Measurements from ENCODE around the gene HHIPL1. TPM values are rescaled to one million over a fixed set of nuclear protein-coding genes. Genes with fewer than 3 reads are reported as not detected.
A peak's percentile ranks its signal among the peaks of the same experiment; 100 is the strongest.

The HHIPL1 gene
- total RNA-seq, 1 donor from 2014 or later: 5.9 TPM

- Histone ChIP-seq H3K36me3 (no peaks in the 10 kb centered on the region), H3K27ac (no peak overlapping the region), H3K9me3 (no peaks in the 10 kb centered on the region), H3K4me3 (no peak overlapping the region), H3K27me3 (no peaks in the 10 kb centered on the region), H3K4me1 (no peaks in the 10 kb centered on the region)
- DNase-seq (ENCODE audit: extremely low spot score in 2 of 2): peak in 1 of 2 donors; percentile 95
- no peak for TF ChIP-seq CTCF (IDR thresholded peaks at IDR 0.05)
- TF ChIP-seq POLR2AphosphoS5 (IDR thresholded peaks at IDR 0.05; ENCODE audit: insufficient read depth in 1 of 2, low read depth in 1 of 2): no peak
- TF ChIP-seq POLR2A (IDR thresholded peaks at IDR 0.05): no peak
- intact Hi-C loops (cut with DNase I): no loop called here
Measured at GRCh38 chr14:99717682-99718013, 72.7 kb downstream of the HHIPL1 start.

- no peaks in the 10 kb centered on the region for H3K4me1 ChIP-seq
- no peaks in the 10 kb centered on the region for H3K9me3 ChIP-seq
- H3K36me3 ChIP-seq: no peaks in the 10 kb centered on the region
- H3K27ac ChIP-seq: no peak overlapping the region
- intact Hi-C loops (cut with DNase I): no loop called here
- H3K27me3 ChIP-seq: no peaks in the 10 kb centered on the region
- no peak for TF ChIP-seq CTCF (IDR thresholded peaks at IDR 0.05)
- TF ChIP-seq POLR2A (IDR thresholded peaks at IDR 0.05): no peak
- TF ChIP-seq POLR2AphosphoS5 (IDR thresholded peaks at IDR 0.05; ENCODE audit: insufficient read depth in 1 of 2, low read depth in 1 of 2): no peak
- DNase-seq (ENCODE audit: extremely low spot score in 2 of 2): peak in 1 of 2 donors; percentile 77
- no peak overlapping the region for H3K4me3 ChIP-seq
Measured at GRCh38 chr14:99718031-99718810, 73.3 kb downstream of the HHIPL1 start.

GRCh38 chr14:99718811-99719192 is 73.9 kb downstream of the HHIPL1 start:
- Histone ChIP-seq H3K36me3 (no peaks in the 10 kb centered on the region), H3K4me1 (no peaks in the 10 kb centered on the region), H3K4me3 (no peak overlapping the region), H3K27ac (no peak overlapping the region), H3K27me3 (no peaks in the 10 kb centered on the region), H3K9me3 (no peaks in the 10 kb centered on the region)
- intact Hi-C loops (cut with DNase I): no loop called here
- DNase-seq (ENCODE audit: extremely low spot score in 2 of 2): no peak
- TF ChIP-seq CTCF (IDR thresholded peaks at IDR 0.05) (no peak), POLR2AphosphoS5 (IDR thresholded peaks at IDR 0.05; ENCODE audit: insufficient read depth in 1 of 2, low read depth in 1 of 2) (no peak), POLR2A (IDR thresholded peaks at IDR 0.05) (no peak)

- peak; percentile 40 to 81 for DNase-seq (ENCODE audit: extremely low spot score in 2 of 2)
- H3K36me3 ChIP-seq: no peaks in the 10 kb centered on the region
- no peak overlapping the region for H3K4me3 ChIP-seq
- no peaks in the 10 kb centered on the region for H3K4me1 ChIP-seq
- TF ChIP-seq CTCF (IDR thresholded peaks at IDR 0.05) (no peak), POLR2AphosphoS5 (IDR thresholded peaks at IDR 0.05; ENCODE audit: insufficient read depth in 1 of 2, low read depth in 1 of 2) (no peak), POLR2A (IDR thresholded peaks at IDR 0.05) (no peak)
- H3K9me3 ChIP-seq: no peaks in the 10 kb centered on the region
- H3K27me3 ChIP-seq: no peaks in the 10 kb centered on the region
- no peak overlapping the region for H3K27ac ChIP-seq
- intact Hi-C loops (cut with DNase I): no loop called here
Measured at GRCh38 chr14:99720941-99721791, 76.2 kb downstream of the HHIPL1 start.
